A549 (cell line): ENCODE results near the gene PLBD2.

Experiments used
- BHLHE40 ChIP-seq: IDR thresholded peaks from 2 replicates; pipeline ENCODE4 v1.6.1; 2012; ENCODE audit warnings: low read depth, low read length, inconsistent platforms
- CTCF ChIP-seq: fragments of >200 bp; sonication (Bioruptor Twin); formaldehyde crosslinking; IDR thresholded peaks from 3 replicates; pipeline ENCODE4 v1.5.1; 2016
- ESRRA ChIP-seq: fragments of 150-350 bp; IDR thresholded peaks from 2 replicates; pipeline ENCODE4 v1.6.1; 2014; ENCODE audit warnings: mild to moderate bottlenecking, low read length, borderline replicate concordance
- JUNB ChIP-seq: fragments of >200 bp; sonication (Bioruptor Twin); formaldehyde crosslinking; IDR thresholded peaks from 2 replicates; pipeline ENCODE4 v1.6.1; 2016
- MAFK ChIP-seq: fragments of 450-650 bp; IDR thresholded peaks from 2 replicates; pipeline ENCODE4 v1.6.1; 2014; ENCODE audit not compliant: partially characterized antibody
- MYC ChIP-seq: IDR thresholded peaks from 2 replicates; pipeline ENCODE4 v1.6.1; 2012; ENCODE audit warnings: mild to moderate bottlenecking, inconsistent platforms, low read length, improper control_type of control experiment, borderline replicate concordance
- NR3C1 ChIP-seq: fragments of >200 bp; sonication (Bioruptor Twin); formaldehyde crosslinking; IDR thresholded peaks from 3 replicates; pipeline ENCODE4 v1.6.1; 2017
- POLR2A ChIP-seq: IDR thresholded peaks from 2 replicates; pipeline ENCODE4 v1.6.1; 2012; ENCODE audit warnings: mild to moderate bottlenecking, low read length
- RAD21 ChIP-seq, 2 experiments: fragments of >200 bp in 1 of 2; sonication (Bioruptor Twin) in 1 of 2; formaldehyde crosslinking in 1 of 2; IDR thresholded peaks in 1 of 2; conservative IDR thresholded peaks in 1 of 2; 2 replicates in 1 of 2; 3 replicates in 1 of 2; pipeline ENCODE4 v1.6.1; 2012 to 2018; ENCODE audit warnings: inconsistent platforms in 1 of 2
- RNF2 ChIP-seq: fragments of 200-600 bp; sonication (generic); IDR thresholded peaks from 2 replicates; pipeline ENCODE4 v1.6.1; 2016; ENCODE audit warnings: low read depth, mild to moderate bottlenecking, antibody characterized with exemption, moderate library complexity, borderline replicate concordance
- SMC3 ChIP-seq: fragments of >200 bp; sonication (Bioruptor Twin); formaldehyde crosslinking; IDR thresholded peaks from 3 replicates; pipeline ENCODE4 v1.6.1; 2018; ENCODE audit warnings: inconsistent platforms
- ZNF302 ChIP-seq: fragments of 250-450 bp; sonication (Bioruptor Pico); IDR thresholded peaks from 2 replicates; pipeline ENCODE4 v1.9.0; 2021; ENCODE audit warnings: inconsistent platforms, mild to moderate bottlenecking, moderate library complexity
- TF ChIP-seq, protein P1 (sequence below): fragments of 150-350 bp; IDR thresholded peaks from 2 replicates; pipeline ENCODE4 v1.6.1; 2014; ENCODE audit warnings: low read depth, mild to moderate bottlenecking, low read length
- TF ChIP-seq, protein P2 (sequence below): fragments of 200-600 bp; sonication (generic); IDR thresholded peaks from 2 replicates; pipeline ENCODE4 v1.6.1; 2016; ENCODE audit warnings: antibody characterized with exemption, mild to moderate bottlenecking, moderate library complexity

GRCh38 chr12:113387631-113388030, 29.2 kb downstream of the PLBD2 start:
- TF ChIP-seq, protein P1, sequence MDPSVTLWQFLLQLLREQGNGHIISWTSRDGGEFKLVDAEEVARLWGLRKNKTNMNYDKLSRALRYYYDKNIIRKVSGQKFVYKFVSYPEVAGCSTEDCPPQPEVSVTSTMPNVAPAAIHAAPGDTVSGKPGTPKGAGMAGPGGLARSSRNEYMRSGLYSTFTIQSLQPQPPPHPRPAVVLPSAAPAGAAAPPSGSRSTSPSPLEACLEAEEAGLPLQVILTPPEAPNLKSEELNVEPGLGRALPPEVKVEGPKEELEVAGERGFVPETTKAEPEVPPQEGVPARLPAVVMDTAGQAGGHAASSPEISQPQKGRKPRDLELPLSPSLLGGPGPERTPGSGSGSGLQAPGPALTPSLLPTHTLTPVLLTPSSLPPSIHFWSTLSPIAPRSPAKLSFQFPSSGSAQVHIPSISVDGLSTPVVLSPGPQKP, result no peak
- no peak for TF ChIP-seq CTCF
- TF ChIP-seq, protein P2, sequence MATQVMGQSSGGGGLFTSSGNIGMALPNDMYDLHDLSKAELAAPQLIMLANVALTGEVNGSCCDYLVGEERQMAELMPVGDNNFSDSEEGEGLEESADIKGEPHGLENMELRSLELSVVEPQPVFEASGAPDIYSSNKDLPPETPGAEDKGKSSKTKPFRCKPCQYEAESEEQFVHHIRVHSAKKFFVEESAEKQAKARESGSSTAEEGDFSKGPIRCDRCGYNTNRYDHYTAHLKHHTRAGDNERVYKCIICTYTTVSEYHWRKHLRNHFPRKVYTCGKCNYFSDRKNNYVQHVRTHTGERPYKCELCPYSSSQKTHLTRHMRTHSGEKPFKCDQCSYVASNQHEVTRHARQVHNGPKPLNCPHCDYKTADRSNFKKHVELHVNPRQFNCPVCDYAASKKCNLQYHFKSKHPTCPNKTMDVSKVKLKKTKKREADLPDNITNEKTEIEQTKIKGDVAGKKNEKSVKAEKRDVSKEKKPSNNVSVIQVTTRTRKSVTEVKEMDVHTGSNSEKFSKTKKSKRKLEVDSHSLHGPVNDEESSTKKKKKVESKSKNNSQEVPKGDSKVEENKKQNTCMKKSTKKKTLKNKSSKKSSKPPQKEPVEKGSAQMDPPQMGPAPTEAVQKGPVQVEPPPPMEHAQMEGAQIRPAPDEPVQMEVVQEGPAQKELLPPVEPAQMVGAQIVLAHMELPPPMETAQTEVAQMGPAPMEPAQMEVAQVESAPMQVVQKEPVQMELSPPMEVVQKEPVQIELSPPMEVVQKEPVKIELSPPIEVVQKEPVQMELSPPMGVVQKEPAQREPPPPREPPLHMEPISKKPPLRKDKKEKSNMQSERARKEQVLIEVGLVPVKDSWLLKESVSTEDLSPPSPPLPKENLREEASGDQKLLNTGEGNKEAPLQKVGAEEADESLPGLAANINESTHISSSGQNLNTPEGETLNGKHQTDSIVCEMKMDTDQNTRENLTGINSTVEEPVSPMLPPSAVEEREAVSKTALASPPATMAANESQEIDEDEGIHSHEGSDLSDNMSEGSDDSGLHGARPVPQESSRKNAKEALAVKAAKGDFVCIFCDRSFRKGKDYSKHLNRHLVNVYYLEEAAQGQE, result no peak
- TF ChIP-seq MYC, result no peak
- TF ChIP-seq BHLHE40, result no peak
- TF ChIP-seq ESRRA, result no peak
- no peak for TF ChIP-seq POLR2A
- no peak for TF ChIP-seq RAD21 (conservative IDR thresholded peaks at IDR 0.05 in 1 of 2, IDR thresholded peaks at IDR 0.05 in 1 of 2)
- TF ChIP-seq ZNF302 (CRISPR knock-in tag), result no peak
- no peak for TF ChIP-seq SMC3
- TF ChIP-seq NR3C1, result no peak
- no peak for TF ChIP-seq MAFK
- no peak for TF ChIP-seq JUNB
- TF ChIP-seq RNF2, result no peak
